ACHN (cell line): Measurements from ENCODE around the gene KLK14.

Experiments
- DNase-seq: peaks from one replicate; pipeline ENCODE4 v3.0.0-alpha.2; 2015
- in situ Hi-C: cut with HindIII; loops from 2 replicates; pipeline ENCODE4 v1.10.0; 2017; ENCODE audit warnings: low sequenced_read_pairs, low pct_ligation_motif_present, low pct_unique_long_range_greater_than_20kb

Gene KLK14

DNA sequence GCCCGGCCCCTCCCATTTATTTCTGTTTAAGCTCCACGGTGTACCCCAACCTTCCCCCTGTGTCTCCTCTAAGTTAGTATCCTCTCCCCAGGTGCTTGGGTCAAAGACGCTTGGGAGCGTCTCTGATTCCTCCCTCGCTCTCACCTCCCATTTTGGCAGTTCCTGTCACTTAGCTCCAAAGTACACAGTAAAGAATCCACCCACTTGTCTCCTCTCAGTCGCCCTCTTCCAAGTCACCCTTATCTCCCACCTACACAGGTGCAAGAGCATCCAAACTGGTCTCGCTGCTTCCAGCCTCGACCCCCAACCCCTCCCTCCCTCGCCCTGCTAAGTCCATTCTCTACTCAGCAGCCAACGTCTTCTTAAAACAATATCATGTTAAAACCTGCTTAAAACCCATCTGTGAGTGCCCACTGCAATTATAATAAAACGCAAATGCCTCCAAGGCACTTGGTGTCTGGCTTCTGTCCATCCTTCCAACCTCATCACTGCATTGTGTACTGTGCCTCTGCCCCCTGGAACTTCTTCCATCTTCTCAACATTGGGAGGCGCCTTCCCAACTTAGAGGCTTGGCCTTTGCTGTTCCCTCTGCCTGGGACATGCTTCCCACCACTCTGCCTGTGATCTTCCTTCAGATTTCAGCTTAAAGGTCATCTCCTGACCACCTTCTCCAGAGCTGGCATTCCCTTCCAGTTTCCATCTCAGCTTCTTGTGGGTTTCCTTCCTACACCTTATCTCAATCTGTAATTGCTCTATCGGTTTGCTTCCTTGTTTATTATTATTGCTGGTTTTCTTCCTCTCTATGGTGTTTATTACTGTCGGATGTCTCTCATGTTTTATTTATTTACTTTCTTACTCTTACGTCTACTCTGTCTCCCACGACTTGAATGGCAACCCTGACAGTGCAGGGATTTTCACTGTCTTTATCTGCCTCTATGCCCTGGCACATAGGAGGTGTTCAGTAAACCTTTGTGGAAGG is 9.5 kb upstream of the KLK14 start:
- in situ Hi-C loops = no loop called here
- DNase-seq = no peak

DNA sequence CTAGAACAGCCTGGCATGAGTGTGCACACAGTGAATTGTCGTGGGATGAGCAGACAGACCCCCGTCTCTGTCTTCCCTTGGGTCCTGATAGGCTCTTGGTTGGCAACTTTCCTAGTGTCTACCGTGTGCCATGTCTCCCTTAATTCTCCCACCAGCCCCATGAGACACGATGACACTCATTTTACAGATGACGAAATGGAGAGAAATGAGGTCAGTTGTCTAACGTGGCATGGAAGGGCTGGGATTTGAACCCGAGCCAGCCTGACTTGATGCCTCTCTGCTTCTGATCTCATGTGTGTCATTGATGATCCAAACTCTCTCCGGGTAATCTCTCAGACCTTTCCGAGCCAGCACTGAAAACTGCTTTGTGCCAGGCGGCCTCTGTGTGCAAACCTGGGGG is 8.4 kb upstream of the KLK14 start:
- DNase-seq = no peak
- in situ Hi-C loops = no loop called here

- in situ Hi-C loops = no loop called here
Measured at GRCh38 chr19:51090471-51090870, 7.8 kb upstream of the KLK14 start.

DNA sequence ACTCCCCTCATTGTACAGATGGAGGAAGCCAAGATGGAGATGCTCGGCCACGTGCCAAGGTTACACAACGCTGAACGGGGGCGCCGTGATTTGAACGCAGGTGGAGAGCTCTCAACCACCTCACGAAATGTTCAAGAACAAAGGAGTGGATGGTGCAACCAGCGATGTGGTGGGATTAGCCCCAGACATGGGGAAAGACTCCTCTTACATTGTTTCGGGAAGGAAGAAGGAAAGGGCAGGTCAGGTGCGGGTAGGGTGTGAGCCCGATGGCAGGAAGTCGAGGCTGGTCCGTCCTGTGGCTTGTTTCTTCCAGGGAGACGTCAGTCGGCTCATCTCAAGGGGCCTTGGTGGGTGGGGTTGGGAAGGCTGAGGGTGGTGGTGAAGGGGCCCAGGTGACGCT is 7.1 kb upstream of the KLK14 start:
- in situ Hi-C loops = no loop called here
- no peak for DNase-seq

More at GRCh38 chr19:51090471-51090870, 7.8 kb upstream of the KLK14 start:
- DNase-seq = no peak

DNA sequence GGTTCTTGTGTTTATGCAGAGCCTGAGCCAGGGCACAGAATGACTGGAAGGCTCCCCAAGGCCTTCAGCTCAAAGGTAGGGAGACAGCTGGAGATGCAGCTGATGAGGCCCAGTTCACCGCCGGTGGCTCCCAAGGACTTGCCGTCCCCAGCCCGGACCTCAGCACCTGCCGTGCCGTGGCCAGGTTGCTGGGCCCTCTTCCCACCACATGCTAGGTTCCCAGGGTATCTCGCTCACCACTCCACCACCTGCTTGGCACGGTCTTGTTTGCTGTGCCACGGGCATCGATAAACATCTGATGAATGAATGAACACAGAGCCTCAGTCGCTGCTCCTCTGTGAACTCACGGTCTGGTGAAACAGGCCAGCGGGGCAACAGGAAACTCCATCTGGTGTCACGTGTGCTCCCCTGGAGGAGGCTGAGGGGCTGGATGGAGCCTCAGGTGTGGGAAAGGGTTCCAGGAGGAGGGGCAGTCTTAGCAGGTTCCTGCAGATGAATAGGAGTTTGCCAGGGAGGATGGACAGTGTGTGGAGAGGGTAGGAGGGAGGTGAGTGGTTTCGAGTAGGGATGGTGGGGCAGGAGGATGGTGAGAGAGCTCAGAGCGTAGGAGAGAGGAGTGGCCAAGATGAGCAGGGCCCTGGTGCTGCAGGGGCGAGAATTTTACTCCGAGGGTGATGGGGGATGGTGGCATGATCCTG is 3.6 kb upstream of the KLK14 start:
- no peak for DNase-seq
- in situ Hi-C loops = no loop called here

- in situ Hi-C loops = no loop called here
- no peak for DNase-seq
Measured at GRCh38 chr19:51084505-51084904, 1.8 kb upstream of the KLK14 start.

DNA sequence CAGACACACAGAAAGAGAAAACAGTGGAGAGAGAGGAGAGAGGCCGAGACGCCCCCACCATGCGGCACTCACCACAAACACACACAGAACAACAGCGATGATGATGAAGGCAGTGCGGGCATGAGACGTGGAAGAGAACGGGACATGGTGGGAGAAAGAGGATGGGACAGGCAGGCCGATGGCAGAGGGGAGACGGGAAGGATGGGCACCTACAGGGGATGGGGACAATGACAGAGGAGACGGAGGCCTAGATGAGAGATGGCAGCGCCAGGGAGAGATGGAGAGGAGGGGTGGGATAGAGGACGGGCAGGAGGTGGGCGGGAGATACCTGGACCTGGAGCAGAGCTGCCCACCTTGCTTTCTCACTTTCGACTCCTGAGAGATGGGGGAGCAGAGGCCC is 1.1 kb upstream of the KLK14 start:
- in situ Hi-C loops = no loop called here
- DNase-seq = no peak

DNA sequence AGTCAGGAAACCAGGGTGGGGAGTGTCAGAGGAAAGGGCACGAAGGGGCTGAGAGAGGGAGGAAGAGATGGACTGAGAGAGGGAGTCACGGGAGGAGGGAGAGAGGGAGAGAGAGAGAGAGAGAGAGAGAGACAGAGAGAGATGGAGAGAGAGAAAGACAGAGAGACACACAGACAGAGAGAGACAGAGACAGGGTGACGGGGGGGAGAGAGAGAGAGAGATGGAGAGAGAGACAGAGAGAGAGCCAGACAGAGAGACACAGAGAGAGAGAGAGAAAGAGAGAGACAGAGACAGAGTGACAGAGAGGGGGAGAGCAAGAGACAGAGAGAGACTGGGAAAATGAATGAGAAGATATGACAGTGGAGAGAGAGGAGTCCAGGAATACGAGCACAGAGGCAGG is 494 bp upstream of the KLK14 start:
- in situ Hi-C loops = no loop called here
- DNase-seq = no peak

GRCh38 chr19:51081476-51081875 is 1.2 kb downstream of the KLK14 start:
- DNase-seq = no peak
- in situ Hi-C loops = no loop called here

GRCh38 chr19:51079481-51080110 is 3.1 kb downstream of the KLK14 start:
- DNase-seq = no peak
- in situ Hi-C loops = no loop called here

GRCh38 chr19:51078731-51079130 is 4.0 kb downstream of the KLK14 start:
- in situ Hi-C loops = no loop called here
- DNase-seq = no peak

DNA sequence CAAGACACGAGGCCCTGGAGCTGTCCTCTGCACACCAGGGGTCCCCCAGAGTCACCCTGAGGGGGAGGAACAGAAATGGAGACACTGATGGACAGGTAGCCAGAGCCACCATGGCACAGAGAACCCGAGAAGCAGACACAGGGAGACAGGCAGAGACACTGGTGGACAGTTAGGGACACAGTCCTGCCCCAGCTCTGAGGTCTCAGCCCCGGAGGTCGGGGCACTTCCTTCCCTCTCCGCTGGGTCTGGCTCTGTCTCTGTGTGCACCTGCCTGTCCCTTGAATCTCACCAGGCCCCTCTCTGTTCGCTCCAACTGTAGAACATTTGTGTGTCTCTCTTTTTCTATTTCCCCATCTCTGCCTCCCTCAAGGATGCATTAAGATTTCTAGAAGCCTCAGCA is 4.6 kb downstream of the KLK14 start:
- in situ Hi-C loops = no loop called here
- DNase-seq = no peak

GRCh38 chr19:51076631-51077213 is 6.0 kb downstream of the KLK14 start:
- in situ Hi-C loops = no loop called here
- DNase-seq = no peak

DNA sequence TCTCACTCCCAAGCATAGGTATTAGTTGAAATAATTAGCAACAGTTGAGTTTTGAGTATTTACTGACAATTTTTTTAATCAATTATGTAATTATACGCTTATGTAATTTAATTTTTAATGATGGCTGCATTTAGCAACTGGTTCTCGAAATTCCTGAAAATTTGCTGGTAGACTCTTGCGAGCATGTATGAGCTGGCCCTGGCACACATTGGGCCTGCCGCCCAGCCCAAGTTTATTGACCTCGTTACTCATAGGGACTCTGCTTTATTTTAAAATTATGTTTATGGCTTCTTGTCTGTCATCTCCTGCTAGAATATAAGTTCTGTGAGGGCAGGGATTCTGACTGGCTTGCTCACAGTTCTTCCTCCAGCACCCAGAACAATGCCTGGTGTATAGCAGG is 6.7 kb downstream of the KLK14 start:
- no peak for DNase-seq
- in situ Hi-C loops = no loop called here

- in situ Hi-C loops = no loop called here
- no peak for DNase-seq
Measured at GRCh38 chr19:51071095-51071405, 11.6 kb downstream of the KLK14 start.

GRCh38 chr19:51070334-51071094 is 12.2 kb downstream of the KLK14 start:
- no peak for DNase-seq
- in situ Hi-C loops = no loop called here

GRCh38 chr19:51066393-51067186 is 16.1 kb downstream of the KLK14 start:
- DNase-seq = no peak
- in situ Hi-C loops = no loop called here
